ENCODE data around the gene USP17L17. TPM values are rescaled to one million over a fixed set of nuclear protein-coding genes. Genes with fewer than 3 reads are reported as not detected.
"Not testable (repeated sequence)": the region's sequence is repeated elsewhere in the genome, so short reads cannot be mapped to it uniquely, and the experiment has no call there.

USP17L17 gene
- polyA plus RNA-seq (2011; rRNA removed) (not detected in 2 replicates), polyA minus RNA-seq (2011; rRNA and poly(A)+ RNA removed) (not detected in 2 replicates)

- H3K4me3 ChIP-seq (ENCODE audit: low read depth, low read length); CTCF ChIA-PET; H3K36me3 ChIP-seq (ENCODE audit: control insufficient read depth, insufficient read depth, low read length); DNase-seq (ENCODE audit: low read depth); POLR2A ChIA-PET; H3K27me3 ChIP-seq (ENCODE audit: control insufficient read depth, insufficient read depth, low read length): not testable (repeated sequence)
Measured at GRCh38 chr4:9243579-9243978, at the start of gene USP17L17. Gene USP17L17 (plus strand): TSS chr4:9243879. CDS start chr4:9243879, 0 bp downstream.

- POLR2A ChIA-PET; H3K4me3 ChIP-seq (ENCODE audit: low read depth, low read length); H3K27me3 ChIP-seq (ENCODE audit: control insufficient read depth, insufficient read depth, low read length); H3K36me3 ChIP-seq (ENCODE audit: control insufficient read depth, insufficient read depth, low read length); CTCF ChIA-PET; DNase-seq (ENCODE audit: low read depth): not testable (repeated sequence)
Measured at GRCh38 chr4:9210357-9210756, 33.3 kb upstream of the USP17L17 start, which contains the start of gene USP17L10. Gene USP17L10 (plus strand): TSS chr4:9210657. CDS start chr4:9210657, 0 bp downstream.

GRCh38 chr4:9214701-9215100 is 29.0 kb upstream of the USP17L17 start:
- H3K4me3 ChIP-seq (ENCODE audit: low read depth, low read length); H3K27me3 ChIP-seq (ENCODE audit: control insufficient read depth, insufficient read depth, low read length); CTCF ChIA-PET; DNase-seq (ENCODE audit: low read depth); POLR2A ChIA-PET; H3K36me3 ChIP-seq (ENCODE audit: control insufficient read depth, insufficient read depth, low read length): not testable (repeated sequence)

DNA sequence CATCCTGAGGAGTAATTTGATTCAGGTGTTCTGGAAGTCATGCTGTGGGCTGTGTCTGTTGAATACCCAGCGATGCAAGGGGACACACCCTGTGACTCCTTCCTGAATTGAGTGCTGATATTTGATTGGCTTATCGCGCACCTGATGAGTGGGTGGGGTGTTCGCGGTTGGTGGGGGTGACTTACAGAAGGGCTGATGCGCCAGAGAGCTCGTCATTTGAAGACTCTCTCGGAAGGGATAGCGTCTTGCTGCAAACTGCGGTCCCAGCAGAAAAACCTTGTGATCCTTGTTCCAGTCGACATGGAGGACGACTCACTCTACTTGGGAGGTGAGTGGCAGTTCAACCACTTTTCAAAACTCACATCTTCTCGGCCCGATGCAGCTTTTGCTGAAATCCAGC is 28.6 kb upstream of the USP17L17 start, which contains the start of gene USP17L11:
Gene USP17L11 (plus strand): TSS at position 301 of the 400 bp plus-strand sequence. CDS start 0 bp downstream, at position 301.
- DNase-seq (ENCODE audit: low read depth); H3K36me3 ChIP-seq (ENCODE audit: control insufficient read depth, insufficient read depth, low read length); CTCF ChIA-PET; H3K4me3 ChIP-seq (ENCODE audit: low read depth, low read length); POLR2A ChIA-PET; H3K27me3 ChIP-seq (ENCODE audit: control insufficient read depth, insufficient read depth, low read length): not testable (repeated sequence)

GRCh38 chr4:9219852-9220251 is 23.8 kb upstream of the USP17L17 start, which contains the start of gene USP17L12:
Gene USP17L12 (plus strand): TSS chr4:9220152. CDS start chr4:9220152, 0 bp downstream.
- DNase-seq (ENCODE audit: low read depth); H3K27me3 ChIP-seq (ENCODE audit: control insufficient read depth, insufficient read depth, low read length); H3K36me3 ChIP-seq (ENCODE audit: control insufficient read depth, insufficient read depth, low read length); POLR2A ChIA-PET; H3K4me3 ChIP-seq (ENCODE audit: low read depth, low read length); CTCF ChIA-PET: not testable (repeated sequence)

- H3K4me3 ChIP-seq (ENCODE audit: low read depth, low read length); DNase-seq (ENCODE audit: low read depth); CTCF ChIA-PET; H3K27me3 ChIP-seq (ENCODE audit: control insufficient read depth, insufficient read depth, low read length); H3K36me3 ChIP-seq (ENCODE audit: control insufficient read depth, insufficient read depth, low read length); POLR2A ChIA-PET: not testable (repeated sequence)
Measured at GRCh38 chr4:9224596-9224995, 19.1 kb upstream of the USP17L17 start, which contains the start of gene USP17L13. Gene USP17L13 (plus strand): TSS chr4:9224896. CDS start chr4:9224896, 0 bp downstream.

GRCh38 chr4:9230249-9230648 is 13.4 kb upstream of the USP17L17 start:
- DNase-seq (ENCODE audit: low read depth); H3K27me3 ChIP-seq (ENCODE audit: control insufficient read depth, insufficient read depth, low read length); POLR2A ChIA-PET; H3K4me3 ChIP-seq (ENCODE audit: low read depth, low read length); CTCF ChIA-PET; H3K36me3 ChIP-seq (ENCODE audit: control insufficient read depth, insufficient read depth, low read length): not testable (repeated sequence)

DNA sequence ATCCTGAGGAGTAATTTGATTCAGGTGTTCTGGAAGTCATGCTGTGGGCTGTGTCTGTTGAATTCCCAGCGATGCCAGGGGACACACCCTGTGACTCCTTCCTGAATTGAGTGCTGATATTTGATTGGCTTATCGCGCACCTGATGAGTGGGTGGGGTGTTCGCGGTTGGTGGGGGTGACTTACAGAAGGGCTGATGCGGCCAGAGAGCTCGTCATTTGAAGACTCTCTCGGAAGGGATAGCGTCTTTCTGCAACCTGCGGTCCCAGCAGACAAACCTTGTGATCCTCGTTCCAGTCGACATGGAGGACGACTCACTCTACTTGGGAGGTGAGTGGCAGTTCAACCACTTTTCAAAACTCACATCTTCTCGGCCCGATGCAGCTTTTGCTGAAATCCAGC is 9.6 kb upstream of the USP17L17 start, which contains the start of gene USP17L15:
Gene USP17L15 (plus strand): TSS at position 301 of the 400 bp plus-strand sequence. CDS start 0 bp downstream, at position 301.
- H3K36me3 ChIP-seq (ENCODE audit: control insufficient read depth, insufficient read depth, low read length); POLR2A ChIA-PET; DNase-seq (ENCODE audit: low read depth); CTCF ChIA-PET; H3K27me3 ChIP-seq (ENCODE audit: control insufficient read depth, insufficient read depth, low read length); H3K4me3 ChIP-seq (ENCODE audit: low read depth, low read length): not testable (repeated sequence)

- CTCF ChIA-PET; DNase-seq (ENCODE audit: low read depth); H3K27me3 ChIP-seq (ENCODE audit: control insufficient read depth, insufficient read depth, low read length); POLR2A ChIA-PET; H3K4me3 ChIP-seq (ENCODE audit: low read depth, low read length); H3K36me3 ChIP-seq (ENCODE audit: control insufficient read depth, insufficient read depth, low read length): not testable (repeated sequence)
Measured at GRCh38 chr4:9238461-9238860, 5.2 kb upstream of the USP17L17 start.

- H3K36me3 ChIP-seq (ENCODE audit: control insufficient read depth, insufficient read depth, low read length); H3K27me3 ChIP-seq (ENCODE audit: control insufficient read depth, insufficient read depth, low read length); POLR2A ChIA-PET; DNase-seq (ENCODE audit: low read depth); H3K4me3 ChIP-seq (ENCODE audit: low read depth, low read length); CTCF ChIA-PET: not testable (repeated sequence)
Measured at GRCh38 chr4:9247953-9248680, 4.4 kb downstream of the USP17L17 start, which contains the start of gene USP17L18. Gene USP17L18 (plus strand): TSS chr4:9248630. CDS start chr4:9248630, 0 bp downstream.

DNA sequence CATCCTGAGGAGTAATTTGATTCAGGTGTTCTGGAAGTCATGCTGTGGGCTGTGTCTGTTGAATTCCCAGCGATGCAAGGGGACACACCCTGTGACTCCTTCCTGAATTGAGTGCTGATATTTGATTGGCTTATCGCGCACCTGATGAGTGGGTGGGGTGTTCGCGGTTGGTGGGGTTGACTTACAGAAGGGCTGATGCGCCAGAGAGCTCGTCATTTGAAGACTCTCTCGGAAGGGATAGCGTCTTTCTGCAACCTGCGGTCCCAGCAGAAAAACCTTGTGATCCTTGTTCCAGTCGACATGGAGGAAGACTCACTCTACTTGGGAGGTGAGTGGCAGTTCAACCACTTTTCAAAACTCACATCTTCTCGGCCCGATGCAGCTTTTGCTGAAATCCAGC is 9.4 kb downstream of the USP17L17 start, which contains the start of gene USP17L19:
Gene USP17L19 (plus strand): TSS at position 301 of the 400 bp plus-strand sequence. CDS start 0 bp downstream, at position 301.
- H3K27me3 ChIP-seq (ENCODE audit: control insufficient read depth, insufficient read depth, low read length); H3K4me3 ChIP-seq (ENCODE audit: low read depth, low read length); CTCF ChIA-PET; DNase-seq (ENCODE audit: low read depth); POLR2A ChIA-PET; H3K36me3 ChIP-seq (ENCODE audit: control insufficient read depth, insufficient read depth, low read length): not testable (repeated sequence)

- H3K27me3 ChIP-seq (ENCODE audit: control insufficient read depth, insufficient read depth, low read length); H3K36me3 ChIP-seq (ENCODE audit: control insufficient read depth, insufficient read depth, low read length); H3K4me3 ChIP-seq (ENCODE audit: low read depth, low read length); CTCF ChIA-PET; POLR2A ChIA-PET; DNase-seq (ENCODE audit: low read depth): not testable (repeated sequence)
Measured at GRCh38 chr4:9257824-9258223, 14.1 kb downstream of the USP17L17 start, which contains the start of gene USP17L20. Gene USP17L20 (plus strand): TSS chr4:9258124. CDS start chr4:9258124, 0 bp downstream.

DNA sequence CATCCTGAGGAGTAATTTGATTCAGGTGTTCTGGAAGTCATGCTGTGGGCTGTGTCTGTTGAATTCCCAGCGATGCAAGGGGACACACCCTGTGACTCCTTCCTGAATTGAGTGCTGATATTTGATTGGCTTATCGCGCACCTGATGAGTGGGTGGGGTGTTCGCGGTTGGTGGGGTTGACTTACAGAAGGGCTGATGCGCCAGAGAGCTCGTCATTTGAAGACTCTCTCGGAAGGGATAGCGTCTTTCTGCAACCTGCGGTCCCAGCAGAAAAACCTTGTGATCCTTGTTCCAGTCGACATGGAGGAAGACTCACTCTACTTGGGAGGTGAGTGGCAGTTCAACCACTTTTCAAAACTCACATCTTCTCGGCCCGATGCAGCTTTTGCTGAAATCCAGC is 18.9 kb downstream of the USP17L17 start, which contains the start of gene USP17L21:
Gene USP17L21 (plus strand): TSS at position 301 of the 400 bp plus-strand sequence. CDS start 0 bp downstream, at position 301.
- H3K36me3 ChIP-seq (ENCODE audit: control insufficient read depth, insufficient read depth, low read length); DNase-seq (ENCODE audit: low read depth); H3K27me3 ChIP-seq (ENCODE audit: control insufficient read depth, insufficient read depth, low read length); CTCF ChIA-PET; H3K4me3 ChIP-seq (ENCODE audit: low read depth, low read length); POLR2A ChIA-PET: not testable (repeated sequence)

Measured in BJ (cell line).